Sigmoid colon (tissue), 4 donors: ENCODE measurements around the gene TBX5.

Experiments used
- EP300 ChIP-seq, 4 donors: sonication (generic); formaldehyde crosslinking; IDR thresholded peaks; one replicate each; pipeline ENCODE4 v1.6.1; 2017; ENCODE audit warnings: antibody characterized with exemption in 4 of 4
- POLR2AphosphoS5 ChIP-seq, 4 donors: sonication (generic); formaldehyde crosslinking; IDR thresholded peaks; one replicate each; pipeline ENCODE4 v1.6.1; 2017; ENCODE audit warnings: antibody characterized with exemption in 4 of 4

GRCh38 chr12:114412825-114413749 lies 7.1 kb upstream of the TBX5 start:
- no peak for TF ChIP-seq EP300 (IDR thresholded peaks at IDR 0.05)
- no peak for TF ChIP-seq POLR2AphosphoS5 (IDR thresholded peaks at IDR 0.05)
